ENCODE results near the gene SLC36A4.
"Not testable (repeated sequence)": the region's sequence is repeated elsewhere in the genome, so short reads cannot be mapped to it uniquely, and the experiment has no call there.

The SLC36A4 gene
- 8.5 to 34.6 (median 20.7) reads per million in 9 experiments for total RNA-seq

GRCh38 chr11:93197380-93198214, at the start of gene SLC36A4:
Gene SLC36A4, minus strand, starts transcription at chr11:93197991. Its CDS starts 159 bp downstream, at chr11:93197832.
- ATAC-seq (replicated peaks) (peak; percentile 88), DNase-seq (peak; percentile 75 to 78 (median 76))
- Mint-ChIP-seq H3K36me3 (ENCODE audit: insufficient read depth) (peaks cover 11% of the 10 kb centered on the region), H3K9me3 (no peaks in the 10 kb centered on the region), H3K27ac (peak within 1 kb of the TSS; percentile 94 to 95), H3K27me3 (peaks cover 0 to 15% of the 10 kb centered on the region in 2 donors), H3K4me3 (peak within 1 kb of the TSS; percentile 91 to 92), H3K4me1 (ENCODE audit: low read depth in 2 of 2) (peaks cover 10 to 13% of the 10 kb centered on the region in 2 donors)

DNA sequence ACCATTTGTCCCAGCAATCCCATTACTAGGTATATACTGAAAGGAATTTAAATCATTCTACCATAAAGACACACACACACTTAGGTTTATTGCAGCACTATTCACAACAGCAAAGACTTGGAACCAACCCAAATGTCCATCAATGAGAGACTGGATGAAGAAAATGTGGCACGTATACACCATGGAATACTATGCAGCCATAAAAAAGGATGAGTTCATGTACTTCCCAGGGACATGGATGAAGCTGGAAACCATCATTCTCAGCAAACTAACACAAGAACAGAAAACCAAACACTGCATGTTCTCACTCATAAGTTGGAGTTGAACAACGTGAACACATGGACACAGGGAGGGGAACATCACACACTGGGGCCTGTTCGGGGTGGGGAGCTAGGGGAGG, 49.0 kb upstream of the SLC36A4 start:
- not testable (repeated sequence) for H3K36me3 Mint-ChIP-seq (ENCODE audit: insufficient read depth); H3K9me3 Mint-ChIP-seq; DNase-seq; ATAC-seq (replicated peaks); H3K4me3 Mint-ChIP-seq; H3K4me1 Mint-ChIP-seq (ENCODE audit: low read depth in 2 of 2); H3K27me3 Mint-ChIP-seq; H3K27ac Mint-ChIP-seq

DNA sequence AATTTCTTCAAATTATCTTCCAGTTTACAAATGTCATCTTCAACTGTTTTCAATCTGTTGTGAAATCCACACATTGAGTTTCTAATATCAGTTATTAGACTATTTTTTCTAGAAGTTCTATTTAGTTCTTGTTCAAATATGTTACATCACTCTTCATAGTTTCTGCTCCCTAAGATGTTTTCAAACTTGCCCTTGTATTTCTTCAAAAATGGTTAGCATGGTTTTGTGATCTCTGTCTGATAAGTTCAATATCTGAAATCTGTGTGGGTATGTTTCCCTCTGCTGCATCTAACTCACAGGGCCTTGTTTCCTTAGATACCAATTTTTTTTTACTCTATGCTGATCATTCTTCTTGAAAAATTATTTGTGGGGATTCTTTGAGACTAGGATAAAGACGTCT, 46.2 kb upstream of the SLC36A4 start:
- no peak for ATAC-seq (replicated peaks)
- H3K36me3 Mint-ChIP-seq (ENCODE audit: insufficient read depth) = no peaks in the 10 kb centered on the region
- peaks cover 8 to 10% of the 10 kb centered on the region in 2 donors for H3K27me3 Mint-ChIP-seq
- H3K4me3 Mint-ChIP-seq = no peak overlapping the region
- H3K9me3 Mint-ChIP-seq = no peaks in the 10 kb centered on the region
- no peak for DNase-seq
- H3K27ac Mint-ChIP-seq = no peak overlapping the region
- H3K4me1 Mint-ChIP-seq (ENCODE audit: low read depth in 2 of 2) = no peaks in the 10 kb centered on the region

GRCh38 chr11:93239966-93240365, 42.2 kb upstream of the SLC36A4 start:
- peaks cover 17 to 37% of the 10 kb centered on the region in 2 donors for H3K27me3 Mint-ChIP-seq
- ATAC-seq (replicated peaks) (no peak), DNase-seq (no peak)
- H3K9me3 Mint-ChIP-seq = no peaks in the 10 kb centered on the region
- no peaks in the 10 kb centered on the region for H3K4me1 Mint-ChIP-seq (ENCODE audit: low read depth in 2 of 2)
- no peak overlapping the region for H3K4me3 Mint-ChIP-seq
- H3K36me3 Mint-ChIP-seq (ENCODE audit: insufficient read depth) = no peaks in the 10 kb centered on the region
- no peak overlapping the region for H3K27ac Mint-ChIP-seq

DNA sequence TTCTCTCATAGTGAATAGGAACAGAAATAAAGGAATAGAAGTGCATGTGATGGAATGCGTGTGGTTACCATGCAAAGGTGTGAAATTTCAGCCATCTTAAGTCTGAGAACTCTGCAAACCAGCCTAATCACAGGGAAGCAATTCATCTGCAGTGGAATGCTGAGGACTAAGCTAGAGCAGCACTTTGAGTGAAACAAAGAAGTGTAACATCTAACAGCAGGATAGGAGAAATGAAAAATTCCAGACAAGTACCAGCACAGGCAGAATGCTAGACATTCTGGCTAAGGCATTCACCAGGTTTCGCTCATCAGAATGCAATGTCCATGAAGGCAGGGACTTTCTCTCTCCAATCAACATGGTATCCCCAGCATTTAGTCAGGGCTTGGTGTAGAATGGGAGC, 41.2 kb upstream of the SLC36A4 start:
- H3K4me1 Mint-ChIP-seq (ENCODE audit: low read depth in 2 of 2) = no peaks in the 10 kb centered on the region
- H3K27ac Mint-ChIP-seq = no peak overlapping the region
- ATAC-seq (replicated peaks) = no peak
- no peaks in the 10 kb centered on the region for H3K9me3 Mint-ChIP-seq
- H3K36me3 Mint-ChIP-seq (ENCODE audit: insufficient read depth) = no peaks in the 10 kb centered on the region
- H3K27me3 Mint-ChIP-seq = peaks cover 17 to 35% of the 10 kb centered on the region in 2 donors
- DNase-seq = no peak
- no peak overlapping the region for H3K4me3 Mint-ChIP-seq

DNA sequence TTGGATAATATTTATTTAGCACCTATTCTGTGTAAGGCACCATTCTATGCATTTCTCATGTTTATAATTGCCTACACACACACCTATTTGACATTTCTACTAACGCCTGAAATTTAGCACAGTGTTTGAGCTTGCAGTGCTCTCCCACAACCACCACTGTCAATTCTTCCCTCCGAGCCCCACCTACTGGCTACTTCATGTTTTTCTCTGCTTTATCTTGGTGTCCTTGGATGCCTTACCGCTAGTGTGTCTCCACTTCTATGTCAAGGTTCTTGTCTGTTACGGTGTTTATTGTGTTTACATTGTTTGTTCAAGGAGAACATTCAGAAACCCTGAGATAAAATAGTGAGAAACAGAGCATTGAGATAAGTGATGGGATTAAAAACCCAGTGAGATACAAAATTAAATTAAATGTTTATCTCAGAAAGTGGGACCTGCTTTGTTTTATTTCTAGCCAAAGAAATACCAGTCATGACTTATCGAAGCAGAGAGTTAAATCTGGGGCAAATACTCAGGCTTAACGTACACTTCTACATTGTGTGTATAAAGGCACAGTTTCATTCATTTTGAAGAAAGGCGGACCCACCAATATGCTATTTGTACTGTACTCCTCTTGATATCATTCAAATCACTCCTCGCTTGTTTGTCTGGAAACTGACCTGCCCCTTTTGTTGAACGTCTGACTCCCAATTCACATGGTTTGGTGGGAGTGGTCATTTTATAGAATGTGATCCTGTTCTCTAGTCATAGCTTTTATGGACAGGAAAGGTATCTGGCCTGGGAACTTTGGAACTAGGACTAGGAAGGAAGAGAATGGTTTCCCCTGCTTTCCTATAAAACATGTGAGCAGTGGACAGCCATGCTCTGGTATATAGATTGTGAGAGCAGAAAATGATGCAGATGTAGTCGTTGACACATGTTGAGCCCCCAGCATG, 39.2 kb upstream of the SLC36A4 start:
- DNase-seq (no peak), ATAC-seq (replicated peaks) (peak; percentile 29)
- Mint-ChIP-seq H3K27me3 (peaks cover 17 to 53% of the 10 kb centered on the region in 2 donors), H3K27ac (no peak overlapping the region), H3K4me1 (ENCODE audit: low read depth in 2 of 2) (no peaks in the 10 kb centered on the region), H3K9me3 (no peaks in the 10 kb centered on the region), H3K36me3 (ENCODE audit: insufficient read depth) (no peaks in the 10 kb centered on the region), H3K4me3 (no peak overlapping the region)

GRCh38 chr11:93234602-93235207, 36.9 kb upstream of the SLC36A4 start:
- H3K4me3 Mint-ChIP-seq = no peak overlapping the region
- no peaks in the 10 kb centered on the region for H3K36me3 Mint-ChIP-seq (ENCODE audit: insufficient read depth)
- no peak overlapping the region for H3K27ac Mint-ChIP-seq
- ATAC-seq (replicated peaks) (peak; percentile 97), DNase-seq (peak; percentile 40 to 52 (median 52))
- H3K27me3 Mint-ChIP-seq = peaks cover 10 to 55% of the 10 kb centered on the region in 2 donors
- H3K4me1 Mint-ChIP-seq (ENCODE audit: low read depth in 2 of 2) = no peaks in the 10 kb centered on the region
- H3K9me3 Mint-ChIP-seq = no peaks in the 10 kb centered on the region

DNA sequence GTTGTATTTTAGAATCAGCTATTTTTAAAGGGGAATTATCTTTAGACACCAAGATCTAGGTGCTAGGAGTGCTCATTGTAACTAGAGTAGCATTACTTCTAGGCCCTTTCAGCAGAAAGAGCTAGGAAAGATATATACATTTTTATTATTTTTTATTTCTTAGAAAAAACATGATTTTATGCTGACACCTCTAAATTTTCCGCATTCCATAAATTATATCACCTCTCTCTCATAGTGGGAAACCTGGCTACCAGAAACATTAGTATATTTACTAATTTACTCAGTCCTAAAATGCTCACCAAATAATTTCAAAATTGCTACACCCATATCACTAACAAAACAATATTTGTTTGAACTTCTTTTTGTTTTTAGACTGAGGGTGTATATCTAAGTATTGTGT, 32.1 kb upstream of the SLC36A4 start:
- H3K36me3 Mint-ChIP-seq (ENCODE audit: insufficient read depth) = no peaks in the 10 kb centered on the region
- H3K27ac Mint-ChIP-seq = no peak overlapping the region
- ATAC-seq (replicated peaks) (no peak), DNase-seq (no peak)
- H3K27me3 Mint-ChIP-seq = peaks cover 0 to 20% of the 10 kb centered on the region in 2 donors
- no peak overlapping the region for H3K4me3 Mint-ChIP-seq
- no peaks in the 10 kb centered on the region for H3K4me1 Mint-ChIP-seq (ENCODE audit: low read depth in 2 of 2)
- H3K9me3 Mint-ChIP-seq = no peaks in the 10 kb centered on the region

DNA sequence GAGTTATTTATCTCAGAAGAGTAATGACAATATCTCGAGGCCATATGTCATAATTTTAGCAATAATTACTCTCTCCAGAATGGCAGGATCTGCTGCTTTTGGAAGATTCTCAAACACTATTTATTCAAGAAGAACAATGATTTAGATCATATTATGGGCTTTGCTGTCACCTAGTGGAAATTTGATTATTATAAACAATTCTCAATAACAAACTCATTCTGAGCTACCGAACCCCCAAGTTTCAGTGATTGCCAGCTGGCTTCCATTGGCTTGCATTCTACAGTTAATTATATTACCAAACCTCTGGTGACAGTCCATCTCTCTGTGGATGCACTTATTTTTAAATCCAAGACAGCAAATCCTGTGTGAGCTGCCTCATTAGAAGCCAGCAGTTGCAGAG, 27.9 kb upstream of the SLC36A4 start:
- Mint-ChIP-seq H3K4me1 (ENCODE audit: low read depth in 2 of 2) (no peaks in the 10 kb centered on the region), H3K27me3 (peaks cover 0 to 19% of the 10 kb centered on the region in 2 donors), H3K27ac (no peak overlapping the region), H3K9me3 (no peaks in the 10 kb centered on the region), H3K4me3 (no peak overlapping the region), H3K36me3 (ENCODE audit: insufficient read depth) (no peaks in the 10 kb centered on the region)
- DNase-seq (no peak), ATAC-seq (replicated peaks) (no peak)

DNA sequence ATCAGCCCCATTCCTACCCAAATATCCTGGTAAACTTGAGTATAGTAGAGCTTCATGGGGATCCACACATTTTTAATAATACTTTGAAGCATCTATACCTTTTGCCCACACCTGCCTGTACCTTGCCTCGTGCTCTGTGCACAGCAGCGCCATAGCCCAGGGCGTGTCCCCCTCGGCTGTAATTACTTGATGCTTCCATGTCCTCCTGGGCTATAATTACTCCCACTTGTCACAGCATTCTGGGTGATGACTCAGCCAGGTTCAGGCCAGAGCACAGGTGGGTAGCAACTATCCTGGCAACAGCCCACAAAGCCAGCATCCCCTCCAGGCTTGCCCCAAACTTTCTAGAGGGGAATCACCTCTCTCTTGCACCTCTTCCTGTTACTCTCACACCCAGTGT, 23.7 kb upstream of the SLC36A4 start:
- Mint-ChIP-seq H3K27me3 (peaks cover 18 to 33% of the 10 kb centered on the region in 2 donors), H3K36me3 (ENCODE audit: insufficient read depth) (no peaks in the 10 kb centered on the region), H3K4me1 (ENCODE audit: low read depth in 2 of 2) (no peaks in the 10 kb centered on the region), H3K27ac (no peak overlapping the region), H3K4me3 (no peak overlapping the region), H3K9me3 (no peaks in the 10 kb centered on the region)
- DNase-seq = no peak
- ATAC-seq (replicated peaks) = no peak

DNA sequence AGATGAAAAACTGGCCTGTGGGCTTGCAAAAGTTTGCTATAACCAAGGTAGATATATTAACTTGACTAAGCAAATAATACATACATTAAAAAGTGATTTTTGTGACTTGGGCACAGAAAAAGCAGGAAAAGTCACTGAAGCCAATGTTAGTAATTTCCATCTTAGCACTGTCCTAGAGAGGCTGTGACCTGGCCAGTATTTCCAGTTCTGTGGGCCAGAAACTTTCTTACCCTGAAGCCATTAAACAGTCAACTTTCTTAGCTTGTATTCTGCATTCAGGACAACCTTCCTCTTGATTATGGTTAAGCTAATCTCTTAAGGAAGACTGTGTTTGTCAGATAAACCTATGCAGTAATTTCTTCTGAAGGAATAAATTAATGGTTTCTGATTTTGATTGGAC, 22.3 kb upstream of the SLC36A4 start:
- ATAC-seq (replicated peaks) = no peak
- H3K27ac Mint-ChIP-seq = no peak overlapping the region
- no peaks in the 10 kb centered on the region for H3K36me3 Mint-ChIP-seq (ENCODE audit: insufficient read depth)
- no peak for DNase-seq
- H3K27me3 Mint-ChIP-seq = peaks cover 18 to 33% of the 10 kb centered on the region in 2 donors
- H3K4me1 Mint-ChIP-seq (ENCODE audit: low read depth in 2 of 2) = no peaks in the 10 kb centered on the region
- no peaks in the 10 kb centered on the region for H3K9me3 Mint-ChIP-seq
- no peak overlapping the region for H3K4me3 Mint-ChIP-seq

GRCh38 chr11:93219440-93219839, 21.6 kb upstream of the SLC36A4 start:
- no peak overlapping the region for H3K27ac Mint-ChIP-seq
- ATAC-seq (replicated peaks) = no peak
- H3K4me1 Mint-ChIP-seq (ENCODE audit: low read depth in 2 of 2) = no peaks in the 10 kb centered on the region
- peaks cover 18 to 33% of the 10 kb centered on the region in 2 donors for H3K27me3 Mint-ChIP-seq
- H3K9me3 Mint-ChIP-seq = no peaks in the 10 kb centered on the region
- DNase-seq = no peak
- no peaks in the 10 kb centered on the region for H3K36me3 Mint-ChIP-seq (ENCODE audit: insufficient read depth)
- no peak overlapping the region for H3K4me3 Mint-ChIP-seq

DNA sequence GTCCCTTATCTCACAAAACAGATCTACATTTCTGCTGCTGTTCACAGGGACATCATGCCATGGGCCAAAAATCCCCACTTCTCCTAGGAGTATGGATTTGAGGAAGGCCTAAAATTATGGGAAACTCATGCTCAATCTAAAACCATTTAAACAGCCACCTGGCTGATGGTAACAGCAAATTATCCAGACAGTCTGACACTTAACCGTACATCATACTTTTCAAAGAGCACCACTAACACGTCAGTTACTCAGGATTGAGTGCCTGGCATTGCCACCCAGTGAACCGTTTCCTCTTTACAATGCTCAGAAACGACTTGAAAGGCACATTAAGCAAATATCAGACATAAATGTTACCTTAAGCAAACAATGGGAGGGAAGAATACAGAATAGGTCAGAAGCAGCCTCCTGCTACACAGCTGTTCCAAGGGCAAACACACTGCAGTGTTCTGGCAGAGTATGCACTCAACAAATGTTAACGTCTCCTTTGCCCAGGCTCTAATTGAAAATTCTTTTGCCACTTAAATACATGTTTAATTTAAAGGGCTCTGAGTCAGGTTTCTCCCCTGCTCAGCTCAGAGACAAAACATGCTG, 18.8 kb upstream of the SLC36A4 start:
- no peaks in the 10 kb centered on the region for H3K9me3 Mint-ChIP-seq
- H3K4me3 Mint-ChIP-seq = no peak overlapping the region
- DNase-seq (no peak), ATAC-seq (replicated peaks) (no peak)
- H3K36me3 Mint-ChIP-seq (ENCODE audit: insufficient read depth) = no peaks in the 10 kb centered on the region
- H3K4me1 Mint-ChIP-seq (ENCODE audit: low read depth in 2 of 2) = no peaks in the 10 kb centered on the region
- peaks cover 18 to 20% of the 10 kb centered on the region in 2 donors for H3K27me3 Mint-ChIP-seq
- H3K27ac Mint-ChIP-seq = no peak overlapping the region
